HG02884 (cell line): ENCODE data around the gene HOXA3.

Experiments used
- ATAC-seq: cut with Tn5 transposase; IDR thresholded peaks from one replicate; pipeline ENCODE4 v1.9.1; 2021; ENCODE audit warnings: mild to moderate bottlenecking, moderate library complexity; ENCODE audit not compliant: unreplicated experiment

Gene HOXA3

DNA sequence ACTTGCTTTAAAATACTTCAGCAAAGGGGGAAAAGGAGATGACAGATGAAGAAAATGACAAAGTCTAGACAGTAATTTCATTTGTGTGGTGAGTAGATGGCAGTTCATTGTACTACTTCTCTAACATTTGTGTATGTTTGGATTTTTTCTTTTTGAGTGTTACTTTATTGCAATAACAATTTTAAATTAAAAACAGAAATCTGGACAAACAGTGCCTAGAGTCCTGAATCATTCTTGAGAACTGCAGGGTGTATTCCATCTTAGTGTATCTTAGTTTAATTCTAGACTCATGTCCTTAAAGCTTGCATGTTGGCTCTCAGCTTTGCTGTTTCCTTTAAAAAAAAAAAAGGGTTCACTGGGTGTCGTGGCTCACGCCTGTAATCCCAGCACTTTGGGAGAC, 87.7 kb downstream of the HOXA3 start:
- ATAC-seq = no peak

DNA sequence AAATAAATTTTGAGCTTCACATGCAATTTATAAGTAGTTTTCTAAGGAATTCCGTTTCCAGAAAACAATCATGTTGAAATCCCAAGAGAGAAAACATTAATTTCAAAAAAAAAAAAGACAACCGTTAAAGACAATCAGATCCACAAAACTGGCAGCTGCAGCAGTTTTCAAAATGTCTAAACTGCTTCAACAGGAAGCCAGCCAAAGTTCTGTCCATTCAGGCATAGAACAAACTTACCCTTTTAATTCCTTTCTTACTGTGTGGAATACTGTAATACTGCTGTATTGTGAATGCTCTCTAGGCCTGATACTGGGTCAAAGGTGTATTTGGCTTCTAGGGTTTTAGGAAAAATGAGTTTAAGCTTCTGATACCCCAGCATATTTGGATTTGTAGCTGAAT, 88.2 kb downstream of the HOXA3 start:
- no peak for ATAC-seq

DNA sequence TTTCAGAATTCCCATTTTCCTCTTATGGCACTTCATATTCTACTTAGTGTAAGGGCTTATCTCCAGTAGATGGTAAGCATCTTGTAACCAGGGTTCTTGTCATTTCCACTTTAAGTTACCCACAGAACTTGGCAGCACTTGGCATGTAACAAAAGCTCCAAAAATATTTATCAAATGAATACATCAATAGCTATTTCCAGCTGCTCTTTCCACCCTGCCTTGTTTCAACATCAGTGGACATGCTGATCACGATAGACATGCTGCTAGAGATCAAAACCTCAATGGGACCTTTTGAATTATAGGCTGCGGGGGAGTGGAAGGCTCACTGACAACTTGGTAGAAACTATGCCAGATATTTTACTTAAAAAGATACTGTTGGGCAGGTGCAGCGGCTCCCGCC, 89.4 kb downstream of the HOXA3 start:
- ATAC-seq = no peak
